ENCODE measurements around the gene XIAP.
"Not testable (repeated sequence)": the region's sequence is repeated elsewhere in the genome, so short reads cannot be mapped to it uniquely, and the experiment has no call there.

The XIAP gene

DNA sequence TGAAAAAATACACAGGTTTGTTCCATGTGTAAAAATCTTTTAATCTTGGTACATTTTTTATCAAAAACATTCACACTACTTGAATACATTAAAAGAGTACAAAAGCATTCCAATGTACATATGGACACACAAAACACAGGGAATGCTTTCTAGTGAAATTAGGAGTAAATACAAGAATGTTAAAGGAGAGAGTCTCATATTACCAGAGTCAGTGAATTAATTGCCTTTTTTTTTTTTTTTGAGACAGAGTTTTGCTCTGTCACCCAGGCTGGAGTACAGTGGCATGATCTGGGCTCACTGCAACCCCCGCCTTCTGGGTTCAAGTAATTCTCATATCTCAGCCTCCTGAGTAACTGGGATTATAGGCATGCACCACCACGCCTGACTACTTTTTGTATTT, 17.0 kb downstream of the XIAP start:
- no peak for DNase-seq

DNA sequence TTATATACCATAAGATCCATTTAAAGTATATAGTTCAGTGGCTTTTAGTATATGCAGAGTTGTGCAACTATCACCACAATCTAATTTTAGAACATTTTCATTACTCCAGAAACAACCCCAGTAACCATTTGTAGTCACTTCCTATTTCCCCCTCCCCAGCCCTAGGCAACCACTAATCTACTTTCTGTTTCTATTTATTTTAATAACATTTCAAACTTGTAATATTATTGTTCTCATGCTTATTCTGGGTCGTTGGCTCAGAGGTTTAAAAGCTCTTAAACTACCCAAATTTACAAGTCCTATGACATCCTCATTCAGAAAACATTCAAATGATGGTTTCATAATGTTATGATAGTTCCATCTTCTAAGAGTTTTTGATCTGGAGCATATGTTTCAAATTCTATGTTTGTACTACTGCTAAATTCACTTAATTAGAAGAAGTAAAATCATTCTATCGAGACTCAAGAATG, 18.4 kb downstream of the XIAP start:
- no peak for DNase-seq

DNA sequence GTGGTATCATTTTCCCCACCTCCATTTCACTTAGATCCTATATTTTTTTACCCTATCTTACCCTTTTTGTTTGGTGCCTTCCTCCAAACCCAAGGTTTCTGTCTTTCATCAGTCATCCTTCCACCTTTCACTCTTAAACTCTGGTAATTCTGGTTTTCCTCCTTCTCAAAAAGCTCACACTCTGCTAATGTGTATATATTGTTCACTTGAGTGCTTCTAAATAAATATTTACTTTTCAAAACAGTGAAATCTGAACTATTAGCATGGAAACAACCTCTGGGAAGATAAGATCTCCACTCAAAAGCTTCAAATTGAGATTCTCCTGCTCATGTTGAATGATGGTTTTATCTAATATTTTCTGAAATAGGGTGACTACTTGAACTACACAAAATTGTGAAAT, 21.5 kb downstream of the XIAP start:
- DNase-seq = no peak

DNA sequence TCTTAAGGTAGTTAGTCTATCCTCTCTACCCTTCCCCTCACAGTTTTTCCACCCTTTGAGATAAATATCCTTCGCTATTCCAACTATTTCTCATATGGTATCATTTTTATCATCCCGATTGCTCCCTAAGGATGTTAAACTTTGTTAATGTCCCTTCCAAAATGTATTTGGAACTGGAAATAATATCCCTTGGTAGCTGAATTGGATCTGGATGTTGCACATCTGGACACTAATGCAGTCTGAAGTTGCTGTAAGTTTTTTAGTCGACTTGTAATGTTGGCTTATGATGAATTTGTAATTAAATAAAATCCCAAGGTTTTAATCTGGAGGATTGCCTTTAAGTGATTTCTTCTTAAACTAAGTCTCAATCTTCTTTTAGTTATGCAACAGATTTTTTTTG, 22.5 kb downstream of the XIAP start:
- no peak for DNase-seq

DNA sequence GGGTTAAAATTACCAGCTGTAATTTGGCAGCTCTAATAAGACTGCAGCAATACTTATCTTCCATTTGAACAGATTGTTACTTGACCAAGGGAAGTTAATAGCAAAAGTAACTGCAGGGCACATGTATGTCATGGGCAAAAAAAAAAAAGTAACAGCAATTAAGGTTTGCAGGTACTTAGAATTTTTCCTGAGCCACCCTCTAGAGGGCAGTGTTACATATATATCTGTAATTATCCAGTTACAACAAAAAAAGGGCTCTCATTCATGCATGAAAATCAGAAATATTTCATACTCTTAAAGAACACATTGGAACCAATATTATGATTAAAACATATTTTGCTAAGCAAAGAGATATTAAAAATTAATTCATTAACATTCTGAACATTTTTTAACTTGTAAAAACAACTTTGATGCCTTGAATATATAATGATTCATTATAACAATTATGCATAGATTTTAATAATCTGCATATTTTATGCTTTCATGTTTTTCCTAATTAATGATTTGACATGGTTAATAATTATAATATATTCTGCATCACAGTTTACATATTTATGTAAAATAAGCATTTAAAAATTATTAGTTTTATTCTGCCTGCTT, 25.1 kb downstream of the XIAP start:
- DNase-seq = no peak

DNA sequence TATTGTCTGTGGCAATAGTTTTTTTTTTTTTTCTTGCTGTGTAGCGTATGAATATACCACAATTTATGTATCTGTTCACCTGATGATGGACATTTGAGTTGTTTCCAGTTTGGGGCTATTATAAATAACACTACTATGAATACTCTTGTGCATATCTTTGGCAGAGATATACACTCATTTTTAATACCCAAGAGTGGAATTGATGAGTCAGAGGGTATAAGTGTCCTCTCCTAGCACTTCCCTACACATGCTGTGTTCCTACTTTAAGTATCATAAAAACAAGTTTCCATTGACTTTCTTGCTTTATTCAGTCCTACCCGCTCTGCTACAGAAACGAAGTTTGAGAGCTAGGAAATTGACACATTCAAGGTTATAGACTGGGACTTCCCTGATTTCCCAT, 39.8 kb downstream of the XIAP start:
- DNase-seq = no peak

DNA sequence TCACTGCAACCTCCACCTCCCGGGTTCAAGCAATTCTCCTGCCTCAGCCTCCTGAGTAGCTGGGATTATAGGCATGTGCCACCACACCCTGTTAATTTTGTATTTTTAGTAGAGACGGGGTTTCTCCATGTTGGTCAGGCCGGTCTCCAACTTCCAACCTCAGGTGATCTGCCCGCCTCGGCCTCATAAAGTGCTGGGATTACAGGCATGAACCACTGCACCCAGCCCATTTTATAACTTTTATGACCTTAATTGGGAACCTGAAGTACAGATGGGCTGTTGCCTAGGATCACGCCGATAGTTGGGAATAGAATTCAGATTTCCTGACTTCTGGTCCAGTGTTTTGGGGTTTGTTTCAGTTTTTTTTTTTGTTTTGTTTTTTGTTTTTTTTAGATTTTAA, 43.4 kb downstream of the XIAP start:
- DNase-seq = not testable (repeated sequence)

DNA sequence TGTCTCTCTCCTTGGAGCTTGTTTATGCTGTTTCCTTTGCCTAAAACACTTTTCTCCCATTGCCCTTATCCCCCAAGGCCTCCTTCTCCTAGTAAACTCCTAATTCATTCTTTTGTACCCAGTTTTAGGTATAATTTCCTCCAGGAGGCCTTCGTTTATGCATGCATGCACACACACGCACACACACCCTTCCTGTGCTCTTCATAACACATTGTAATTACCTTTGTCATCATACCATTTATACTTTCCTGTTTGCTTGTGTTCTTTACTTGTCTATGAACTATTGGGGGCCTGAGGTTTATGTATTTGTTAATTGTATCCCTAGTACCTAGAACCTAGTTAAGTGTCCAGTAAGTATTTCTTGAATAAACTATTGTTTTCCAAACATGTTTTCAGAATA, 45.5 kb downstream of the XIAP start:
- no peak for DNase-seq

DNA sequence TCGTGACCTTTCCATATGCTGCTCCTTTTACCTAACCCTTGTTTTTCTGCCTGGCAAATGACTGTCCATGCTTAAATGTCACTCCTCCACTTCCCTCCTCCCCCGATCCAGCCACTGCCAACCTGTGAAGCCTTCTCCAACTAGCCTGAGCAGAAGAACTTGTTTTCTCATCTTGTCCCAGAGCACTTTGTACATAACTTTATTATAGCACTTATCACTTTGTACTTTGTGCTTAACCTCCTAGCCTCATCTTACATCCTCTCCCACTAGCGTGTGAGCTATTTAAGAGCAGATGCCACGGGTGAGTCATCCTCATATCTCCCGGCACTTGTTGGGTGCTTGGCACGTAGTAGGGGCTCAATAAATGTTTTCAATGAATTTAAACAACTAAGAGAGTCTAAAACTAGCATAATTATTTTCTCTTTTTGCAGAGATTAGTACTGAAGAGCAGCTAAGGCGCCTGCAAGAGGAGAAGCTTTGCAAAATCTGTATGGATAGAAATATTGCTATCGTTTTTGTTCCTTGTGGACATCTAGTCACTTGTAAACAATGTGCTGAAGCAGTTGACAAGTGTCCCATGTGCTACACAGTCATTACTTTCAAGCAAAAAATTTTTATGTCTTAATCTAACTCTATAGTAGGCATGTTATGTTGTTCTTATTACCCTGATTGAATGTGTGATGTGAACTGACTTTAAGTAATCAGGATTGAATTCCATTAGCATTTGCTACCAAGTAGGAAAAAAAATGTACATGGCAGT, 46.9 kb downstream of the XIAP start:
- no peak for DNase-seq

DNA sequence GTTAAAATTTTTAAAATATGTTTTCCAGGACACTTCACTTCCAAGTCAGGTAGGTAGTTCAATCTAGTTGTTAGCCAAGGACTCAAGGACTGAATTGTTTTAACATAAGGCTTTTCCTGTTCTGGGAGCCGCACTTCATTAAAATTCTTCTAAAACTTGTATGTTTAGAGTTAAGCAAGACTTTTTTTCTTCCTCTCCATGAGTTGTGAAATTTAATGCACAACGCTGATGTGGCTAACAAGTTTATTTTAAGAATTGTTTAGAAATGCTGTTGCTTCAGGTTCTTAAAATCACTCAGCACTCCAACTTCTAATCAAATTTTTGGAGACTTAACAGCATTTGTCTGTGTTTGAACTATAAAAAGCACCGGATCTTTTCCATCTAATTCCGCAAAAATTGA, 49.7 kb downstream of the XIAP start:
- no peak for DNase-seq

DNA sequence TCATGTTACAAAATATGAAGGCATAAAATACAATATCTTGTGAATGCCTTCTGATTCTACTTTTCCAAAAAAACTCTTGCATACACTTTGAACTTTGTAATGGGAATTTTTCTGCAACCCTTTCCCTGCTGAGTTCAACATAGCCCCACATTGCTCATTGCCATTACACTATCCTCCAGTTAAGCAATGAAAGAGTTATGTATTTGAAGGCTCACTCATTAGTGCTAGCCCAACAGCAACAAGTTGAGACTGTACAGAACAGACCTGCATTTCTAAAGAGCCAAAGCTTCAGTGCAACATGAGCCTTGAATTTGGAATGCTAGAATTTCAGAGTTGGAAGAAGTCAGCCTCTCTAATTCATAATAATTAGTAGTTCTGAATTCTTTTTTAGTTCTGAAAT, 57.2 kb downstream of the XIAP start:
- no peak for DNase-seq

DNA sequence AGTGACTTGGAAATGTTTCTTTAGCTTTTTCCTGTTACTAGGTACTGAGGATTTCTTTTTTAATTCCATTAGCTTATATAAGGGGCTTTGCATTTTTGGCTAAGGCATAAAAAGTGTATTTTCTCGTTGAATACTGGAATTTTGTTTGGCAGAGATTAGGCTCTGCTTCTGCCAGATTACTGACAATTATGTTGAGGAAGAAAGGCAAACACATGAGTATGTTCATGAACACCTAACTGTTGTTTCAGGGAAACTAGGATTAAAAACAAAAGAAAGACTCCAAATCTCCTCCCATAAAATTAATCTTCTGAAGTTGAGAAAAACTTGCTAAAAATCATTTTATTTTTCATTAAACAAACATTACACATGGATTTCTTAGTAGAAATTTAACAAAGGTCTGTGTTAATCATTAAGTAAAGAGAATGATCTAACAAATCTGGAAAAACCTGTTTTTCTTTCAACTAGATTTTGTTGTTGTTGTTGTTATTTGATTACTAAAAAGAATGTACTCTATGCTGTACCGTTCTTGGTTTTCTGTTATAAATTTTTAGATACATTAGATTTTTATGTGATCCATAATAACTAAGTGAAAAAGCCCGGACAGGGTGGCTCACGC, 58.4 kb downstream of the XIAP start:
- no peak for DNase-seq

DNA sequence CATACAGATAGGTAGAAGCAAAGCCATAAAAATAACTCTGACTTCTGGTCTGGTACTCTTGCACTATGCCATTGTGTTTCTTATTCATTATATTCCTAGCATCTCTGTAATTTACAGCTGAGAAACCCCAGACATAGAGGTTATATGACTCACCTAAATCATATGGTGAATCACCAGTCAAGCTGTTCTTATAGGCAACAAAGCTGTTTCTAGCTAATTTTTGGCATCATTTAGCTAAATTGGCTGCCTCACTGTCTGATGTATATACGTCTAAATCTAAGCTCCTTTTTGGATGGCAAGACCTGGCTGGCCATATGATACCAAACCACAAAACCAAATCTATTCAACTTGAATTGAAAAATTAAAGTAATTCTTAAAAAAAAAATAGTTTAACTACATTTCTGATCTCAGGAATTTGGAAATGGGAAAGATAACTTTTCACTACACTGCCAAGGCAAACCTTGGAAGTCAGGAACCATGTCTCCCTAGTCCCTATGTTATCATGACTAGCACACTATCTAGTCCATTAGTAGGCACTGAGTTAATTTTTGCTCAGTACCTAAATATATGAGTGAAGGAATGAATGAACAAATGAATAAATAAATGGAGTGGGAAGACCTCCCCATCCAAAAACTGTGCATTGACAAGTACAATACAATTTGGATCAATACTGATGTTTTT, 60.4 kb downstream of the XIAP start:
- no peak for DNase-seq

DNA sequence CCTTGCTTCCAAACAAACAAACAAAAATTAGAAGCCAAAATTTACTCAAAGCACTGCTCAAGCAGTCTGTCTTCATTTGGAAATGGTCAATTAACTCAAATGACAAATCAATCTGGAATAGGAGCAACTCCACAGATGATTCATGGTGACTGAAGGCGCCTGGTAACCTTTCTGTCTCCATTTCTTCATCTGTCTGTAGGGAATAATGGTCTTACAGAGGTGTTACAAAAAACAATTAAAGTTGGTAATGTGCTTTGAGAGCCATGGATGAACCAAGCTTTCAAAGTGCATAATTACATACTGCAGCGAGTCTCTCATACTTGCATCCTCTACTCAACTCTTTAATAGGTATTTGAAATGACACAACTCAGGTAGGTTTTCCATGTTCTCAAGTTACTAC, 63.4 kb downstream of the XIAP start:
- no peak for DNase-seq

DNA sequence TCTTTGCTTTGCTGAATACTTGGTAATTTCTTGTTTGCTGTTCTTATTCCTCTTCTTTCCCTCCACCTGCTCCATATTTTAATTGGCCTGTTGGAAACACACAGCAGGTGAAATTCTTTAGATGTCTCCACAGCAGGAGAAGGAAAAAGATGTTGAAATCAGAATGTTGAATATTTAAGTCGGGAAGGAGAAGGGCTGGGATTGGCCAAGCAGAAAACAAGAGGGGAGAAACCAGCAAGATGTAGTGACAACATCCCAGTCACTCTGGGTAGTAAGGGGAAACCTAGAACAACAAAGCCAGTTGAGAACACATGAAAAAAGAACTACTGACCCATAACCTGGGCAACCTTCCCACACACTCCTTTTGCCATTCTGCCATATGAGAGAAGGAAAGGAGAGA, 64.3 kb downstream of the XIAP start:
- DNase-seq = no peak

DNA sequence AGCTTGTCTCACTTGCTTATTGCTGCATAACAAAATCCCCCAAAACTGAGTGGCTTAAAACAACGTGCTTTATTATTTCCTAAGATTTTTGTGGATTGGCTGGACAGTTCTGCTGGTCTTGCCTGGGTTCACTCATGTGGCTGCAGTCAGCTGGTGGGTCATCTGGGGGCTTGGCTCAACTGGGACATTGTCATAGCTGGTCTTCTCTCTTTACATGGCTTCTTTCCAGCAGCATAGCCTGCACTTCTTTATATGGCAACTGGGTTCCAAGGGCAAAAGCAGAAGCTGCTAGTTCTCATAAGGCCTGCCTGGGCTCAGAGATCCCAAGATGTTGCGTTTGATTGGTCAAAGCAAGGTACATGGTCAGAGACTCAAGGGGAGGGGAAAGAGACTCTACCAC, 68.0 kb downstream of the XIAP start:
- DNase-seq = no peak

DNA sequence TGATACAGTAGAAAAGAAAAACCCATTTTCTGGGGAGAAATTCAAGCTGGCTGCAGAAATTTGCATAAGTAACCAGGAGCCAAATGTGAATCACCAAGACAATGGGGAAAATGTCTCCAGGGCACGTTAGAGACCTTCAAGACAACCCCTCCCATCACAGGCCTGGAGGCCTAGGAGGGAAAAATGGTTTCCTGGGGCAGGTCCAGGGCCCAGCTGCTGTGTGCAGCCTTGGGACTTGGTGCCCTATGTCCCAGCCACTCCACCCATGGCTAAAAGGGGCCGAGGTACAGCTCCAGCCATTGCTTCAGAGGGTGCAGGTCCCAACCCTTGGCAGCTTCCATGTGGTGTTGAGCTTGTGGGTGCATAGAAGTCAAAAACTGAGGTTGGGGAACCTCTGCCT, 72.2 kb downstream of the XIAP start:
- DNase-seq = not testable (repeated sequence)

DNA sequence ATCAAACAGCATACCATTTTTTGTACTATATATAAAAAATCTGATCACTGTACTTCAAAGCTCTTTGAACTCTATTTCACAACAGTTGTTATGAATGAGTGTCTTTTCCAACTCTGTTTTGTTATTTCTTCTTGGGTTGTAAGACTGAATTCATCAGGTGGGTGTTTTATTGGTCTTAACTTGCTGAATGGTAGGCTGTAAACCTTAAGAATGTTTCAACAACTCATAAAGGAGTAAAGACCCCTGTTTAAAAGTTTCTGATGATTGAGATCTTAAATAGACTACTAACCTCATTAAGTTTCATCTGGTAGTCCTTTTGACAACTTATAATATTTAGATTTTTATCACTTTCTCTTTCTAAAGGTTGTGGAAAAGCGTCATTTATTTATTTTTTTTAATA, 83.2 kb downstream of the XIAP start:
- DNase-seq = no peak

DNA sequence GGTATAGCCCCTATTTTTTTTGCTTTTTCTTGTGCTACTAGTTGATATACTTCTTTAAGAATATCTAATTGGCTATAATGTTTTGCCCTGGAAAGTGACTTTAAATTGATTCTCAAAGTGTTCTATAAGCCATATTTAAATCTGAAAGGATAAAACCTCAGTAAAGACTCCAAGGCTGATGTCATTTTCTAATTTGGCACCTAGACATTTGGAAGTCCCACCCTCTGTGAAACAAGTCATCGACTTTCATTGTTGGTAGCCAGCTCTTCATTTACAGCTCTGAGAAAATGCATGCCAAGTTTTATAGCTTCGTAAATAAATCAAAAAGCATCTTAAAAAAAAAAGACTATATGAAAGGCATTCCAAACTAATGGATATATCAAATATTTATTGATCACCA, 83.6 kb downstream of the XIAP start:
- no peak for DNase-seq

DNA sequence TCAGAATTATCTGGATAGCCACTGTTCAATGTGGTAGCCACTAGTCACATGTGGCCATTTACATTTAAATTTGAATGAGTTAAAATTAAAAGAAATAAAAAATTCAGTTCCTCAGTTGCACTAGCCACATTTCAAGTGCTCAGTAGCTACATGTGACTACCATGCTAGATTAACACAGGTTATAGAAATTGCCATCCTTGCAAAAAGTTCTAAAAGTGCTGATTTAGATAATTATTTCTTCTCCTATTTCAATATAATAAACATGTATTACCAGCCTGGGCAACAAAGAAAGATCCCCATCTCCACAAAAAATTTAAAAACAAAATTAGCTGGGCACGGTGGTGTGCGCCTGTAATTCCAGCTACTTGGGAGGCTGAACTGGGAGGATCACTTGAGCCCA, 90.0 kb downstream of the XIAP start:
- no peak for DNase-seq

DNA sequence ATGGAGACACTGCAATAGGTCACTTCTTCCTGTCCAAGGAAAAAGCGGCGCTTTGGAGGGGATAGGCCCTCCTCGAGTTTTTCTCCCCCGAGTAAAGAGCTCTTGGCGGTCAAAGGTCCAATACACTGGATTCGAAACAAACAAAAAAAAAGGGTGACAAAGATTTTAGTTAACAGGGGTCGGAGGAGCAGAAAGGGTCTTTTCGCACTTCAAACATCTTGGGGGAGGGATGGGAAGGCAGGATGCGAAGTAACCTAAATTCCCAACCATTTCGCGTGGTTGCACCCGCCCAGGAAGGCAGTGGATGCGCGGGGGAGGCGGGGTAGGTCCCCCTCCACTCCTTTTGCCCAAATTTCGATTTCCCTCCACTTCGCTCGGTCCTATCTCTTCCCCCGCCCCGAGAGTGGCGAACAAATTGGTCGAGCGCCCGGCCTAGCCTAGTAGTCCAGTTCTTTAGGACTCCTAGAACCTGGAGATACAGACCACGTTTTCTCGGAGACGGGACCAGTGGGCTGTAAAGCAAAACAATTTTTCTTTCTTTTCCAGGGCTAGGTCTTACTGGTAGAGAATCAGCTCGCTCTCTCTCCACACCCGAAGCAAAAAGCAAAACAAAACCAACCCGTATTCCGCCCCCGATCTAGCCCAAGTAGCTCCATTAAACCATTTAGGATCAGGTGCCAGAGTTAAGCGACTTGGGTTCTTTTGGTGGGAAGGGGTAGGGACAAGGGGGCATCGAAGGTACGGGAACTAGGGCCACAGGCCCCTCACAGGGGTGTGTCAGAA, 99.6 kb downstream of the XIAP start:
- no peak for DNase-seq

DNA sequence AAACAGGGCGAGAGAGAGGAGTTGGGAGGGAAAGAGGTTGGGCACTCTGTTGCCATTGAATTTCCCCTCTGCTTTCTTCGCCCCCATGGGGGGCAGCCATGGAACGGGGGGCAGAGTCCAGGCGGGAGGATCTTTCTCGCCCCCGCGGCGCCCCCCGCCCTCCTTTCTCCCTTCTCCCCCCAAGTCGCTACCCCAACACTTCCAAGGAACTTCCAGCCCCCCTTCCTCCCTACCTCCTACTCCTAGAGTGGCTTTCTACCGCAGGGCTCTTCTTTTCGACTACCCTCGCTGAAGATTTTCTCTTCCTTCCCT, 101.1 kb downstream of the XIAP start:
- no peak for DNase-seq

DNA sequence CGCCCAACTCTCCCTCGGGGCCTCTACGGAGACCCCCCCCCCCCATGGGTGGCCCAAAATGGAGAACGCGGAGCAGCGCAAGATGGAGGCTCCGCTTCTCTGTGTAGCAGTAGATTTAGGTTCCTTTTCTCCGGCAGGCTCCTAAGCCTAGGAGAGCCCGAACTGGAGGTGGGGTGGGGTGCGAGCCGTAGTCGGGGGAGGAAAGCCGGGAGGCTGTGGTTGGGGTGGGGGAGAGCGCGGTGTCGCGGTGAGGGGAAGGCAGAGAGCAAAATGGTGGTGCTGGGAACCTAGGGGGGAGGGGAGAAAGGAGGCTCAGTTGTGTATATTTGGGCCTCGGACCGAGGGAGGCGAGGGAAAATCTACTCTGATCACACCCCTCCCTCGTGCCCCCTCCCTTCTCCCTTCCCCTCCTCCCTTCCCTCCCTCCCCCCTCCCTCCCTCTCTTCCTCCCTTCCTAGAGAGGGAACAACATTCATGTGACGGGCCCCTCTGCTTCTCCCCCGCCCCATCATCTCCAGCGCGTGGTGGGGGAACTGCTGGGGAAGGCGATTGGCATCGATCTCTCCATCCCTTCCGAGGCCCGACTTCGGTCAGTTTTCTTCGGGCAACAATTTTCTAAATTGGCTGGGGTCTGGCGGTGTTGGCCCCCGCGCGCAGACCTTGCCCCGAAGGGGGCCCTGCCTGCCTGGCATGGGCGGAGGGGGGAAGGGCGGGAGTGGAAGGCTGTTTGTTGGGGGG, 101.6 kb downstream of the XIAP start, which contains the start of gene STAG2:
Gene STAG2 (plus strand): TSS at position 439 of the 738 bp plus-strand sequence. CDS start 60,922 bp downstream, outside the sequence.
- peak; percentile 47 for DNase-seq
